SK-N-SH (cell line): ENCODE results near the gene MAN2C1. TPM values are rescaled to one million over a fixed set of nuclear protein-coding genes. Genes with fewer than 3 reads are reported as not detected.

Source experiments
- CTCF ChIA-PET: fragments of 300-600, 350-600 bp; formaldehyde crosslinking; extraction: SDS; loops from one replicate; lab custom pipeline; 2021; lab: Yijun Ruan, JAX
- POLR2A ChIA-PET: fragments of 350-600 bp; sonication (Branson Sonifier 250); formaldehyde crosslinking; extraction: SDS; loops from one replicate; lab custom pipeline; 2020; ENCODE audit warnings: antibody characterized with exemption, inconsistent platforms; lab: Yijun Ruan, JAX
- DNase-seq: peaks from one replicate; pipeline ENCODE4 v3.0.0; 2012
- H2AFZ ChIP-seq: fragments of 200-600 bp; sonication (generic); 2 replicates; pipeline ENCODE4 v1.8.1; 2016; ENCODE audit warnings: antibody characterized with exemption, mild to moderate bottlenecking, low read depth
- H3F3A ChIP-seq: fragments of 200-600 bp; sonication (generic); replicated peaks from 2 replicates; pipeline ENCODE3; 2016; ENCODE audit warnings: antibody characterized with exemption, mild to moderate bottlenecking; ENCODE audit not compliant: insufficient read depth
- H3K27ac ChIP-seq, 2 experiments: fragments of 200-500 bp in 1 of 2; fragments of 200-600 bp in 1 of 2; sonication (Bioruptor generic) in 1 of 2; sonication (generic), shearing (Covaris generic) in 1 of 2; 2 replicates each; pipeline versions ENCODE4 v1.5.1 to v1.6.1; 2014 to 2016; ENCODE audit warnings: low read depth in 2 of 2, inconsistent platforms in 1 of 2, low read length in 1 of 2, mild to moderate bottlenecking in 1 of 2, mixed read lengths in 1 of 2
- H3K27me3 ChIP-seq: fragments of 200-600 bp; sonication (generic), shearing (Covaris generic); 2 replicates; pipeline ENCODE4 v1.6.1; 2016; ENCODE audit warnings: mixed run types; ENCODE audit not compliant: insufficient read depth
- H3K36me3 ChIP-seq, 2 experiments: fragments of 200-500 bp in 1 of 2; fragments of 200-600 bp in 1 of 2; sonication (Bioruptor generic) in 1 of 2; sonication (generic) in 1 of 2; replicated peaks in 1 of 2; 2 replicates each; pipeline versions ENCODE3 to v1.5.1; 2014 to 2016; ENCODE audit warnings: low read length in 1 of 2, mild to moderate bottlenecking in 1 of 2; ENCODE audit not compliant: insufficient read depth in 2 of 2, control insufficient read depth in 1 of 2
- H3K4me1 ChIP-seq, 2 experiments: fragments of 200-500 bp in 1 of 2; fragments of 200-600 bp in 1 of 2; sonication (Bioruptor generic) in 1 of 2; sonication (generic), shearing (Covaris generic) in 1 of 2; 2 replicates each; pipeline versions ENCODE4 v1.5.1 to v1.6.1; 2014 to 2016; ENCODE audit warnings: low read depth in 1 of 2, low read length in 1 of 2, mixed run types in 1 of 2; ENCODE audit not compliant: insufficient read depth in 2 of 2, control insufficient read depth in 1 of 2
- H3K4me2 ChIP-seq: fragments of 200-600 bp; sonication (generic), shearing (Covaris generic); 2 replicates; pipeline ENCODE4 v1.6.1; 2017; ENCODE audit warnings: mixed run types
- H3K4me3 ChIP-seq, 2 experiments: fragments of 200-500 bp in 1 of 2; fragments of 200-600 bp in 1 of 2; sonication (Bioruptor generic) in 1 of 2; sonication (generic), shearing (Covaris generic) in 1 of 2; 2 replicates each; pipeline versions ENCODE4 v1.5.1 to v1.8.1; 2014 to 2016; ENCODE audit warnings: low read depth in 2 of 2, inconsistent platforms in 1 of 2, low read length in 1 of 2, mild to moderate bottlenecking in 1 of 2, mixed read lengths in 1 of 2, moderate library complexity in 1 of 2
- H3K79me2 ChIP-seq: fragments of 200-600 bp; sonication (generic); 2 replicates; pipeline ENCODE4 v1.8.1; 2017; ENCODE audit warnings: mild to moderate bottlenecking; ENCODE audit not compliant: insufficient read depth
- H3K9ac ChIP-seq: fragments of 200-600 bp; sonication (generic); 2 replicates; pipeline ENCODE4 v1.6.1; 2017; ENCODE audit warnings: mixed run types
- H3K9me2 ChIP-seq: fragments of 200-600 bp; sonication (generic); 2 replicates; pipeline ENCODE4 v1.6.1; 2017; ENCODE audit warnings: mixed run types
- H3K9me3 ChIP-seq: fragments of 200-600 bp; sonication (generic); 2 replicates; pipeline ENCODE4 v1.6.1; 2017; ENCODE audit warnings: mixed run types, mild to moderate bottlenecking, moderate library complexity
- H4K20me1 ChIP-seq: fragments of 200-600 bp; sonication (generic); 2 replicates; pipeline ENCODE4 v1.6.1; 2017; ENCODE audit warnings: mild to moderate bottlenecking, mixed run types; ENCODE audit not compliant: insufficient read depth
- CHD2 ChIP-seq: fragments of 150-350 bp; IDR thresholded peaks from 2 replicates; pipeline ENCODE4 v1.6.1; 2018; ENCODE audit warnings: low read length; ENCODE audit not compliant: partially characterized antibody
- EP300 ChIP-seq, 2 experiments: IDR thresholded peaks; 2 replicates each; pipeline versions ENCODE4 v1.4.0 to v1.6.1; 2012; ENCODE audit warnings: borderline replicate concordance in 1 of 2, low read depth in 1 of 2, low read length in 1 of 2
- EZH2phosphoT487 ChIP-seq: fragments of 200-600 bp; sonication (generic); IDR thresholded peaks from 2 replicates; pipeline ENCODE4 v1.6.1; 2017; ENCODE audit warnings: low read depth, mixed run types, mild to moderate bottlenecking, antibody characterized with exemption, moderate library complexity, borderline replicate concordance
- IRF3 ChIP-seq: fragments of 150-350 bp; IDR thresholded peaks from 2 replicates; pipeline ENCODE4 v1.6.1; 2016; ENCODE audit warnings: mild to moderate bottlenecking, low read depth, low read length
- JUND ChIP-seq: IDR thresholded peaks from 2 replicates; pipeline ENCODE4 v1.4.0; 2012
- MEF2A ChIP-seq: IDR thresholded peaks from 2 replicates; pipeline ENCODE4 v1.4.0; 2012; ENCODE audit warnings: low read depth, borderline replicate concordance
- NFIC ChIP-seq: IDR thresholded peaks from 2 replicates; pipeline ENCODE4 v1.4.0; 2012; ENCODE audit warnings: borderline replicate concordance
- NRF1 ChIP-seq: IDR thresholded peaks from 2 replicates; pipeline ENCODE4 v1.6.1; 2012; ENCODE audit warnings: low read depth, mild to moderate bottlenecking, low read length
- POLR2AphosphoS5 ChIP-seq: IDR thresholded peaks from 2 replicates; pipeline ENCODE4 v1.6.1; 2012; ENCODE audit warnings: low read depth, low read length
- RAD21 ChIP-seq: IDR thresholded peaks from 2 replicates; pipeline ENCODE4 v1.6.1; 2012; ENCODE audit warnings: mild to moderate bottlenecking, low read length
- RFX5 ChIP-seq: IDR thresholded peaks from 2 replicates; pipeline ENCODE4 v1.6.1; 2012; ENCODE audit warnings: mild to moderate bottlenecking, improper control_type of control experiment, low read length
- SIN3A ChIP-seq: IDR thresholded peaks from 2 replicates; pipeline ENCODE4 v1.6.1; 2012; ENCODE audit warnings: low read depth, mild to moderate bottlenecking, low read length, moderate library complexity, borderline replicate concordance
- TAF1 ChIP-seq: IDR thresholded peaks from 2 replicates; pipeline ENCODE4 v1.6.1; 2012; ENCODE audit warnings: low read depth, mild to moderate bottlenecking, low read length, moderate library complexity, borderline replicate concordance
- TEAD4 ChIP-seq: IDR thresholded peaks from 2 replicates; pipeline ENCODE4 v1.4.0; 2012; ENCODE audit warnings: mild to moderate bottlenecking, borderline replicate concordance; ENCODE audit not compliant: insufficient read depth
- USF1 ChIP-seq: IDR thresholded peaks from 2 replicates; pipeline ENCODE4 v1.4.0; 2012; ENCODE audit warnings: low read depth, borderline replicate concordance
- WGBS: methylation state at CpG from one replicate; pipeline ENCODE4 v1.1.6; 2017; ENCODE audit warnings: low lambda C conversion rate; 5-methylcytosine and 5-hydroxymethylcytosine counted together
- polyA plus RNA-seq, 3 experiments: library from polyadenylated mRNA; depleted of rRNA; stranded (reverse); fragments of >200 nt; gene quantifications; 2 replicates each; pipeline ENCODE4 v1.2.3, GENCODE V29; 2012
- TF ChIP-seq, protein P1 (sequence below): fragments of 150-350 bp; IDR thresholded peaks from 2 replicates; pipeline ENCODE4 v1.6.1; 2017; ENCODE audit warnings: antibody characterized with exemption, low read length, low read depth, borderline replicate concordance
- TF ChIP-seq, protein P2 (sequence below): IDR thresholded peaks from 2 replicates; pipeline ENCODE4 v1.4.0; 2012; ENCODE audit warnings: low read depth, borderline replicate concordance
- TF ChIP-seq, protein P3 (sequence below): IDR thresholded peaks from 2 replicates; pipeline ENCODE4; 2012

MAN2C1 gene
- polyA plus RNA-seq, 1 of the 3 experiments (the other 2 are of a cell fraction): 132 TPM

DNA sequence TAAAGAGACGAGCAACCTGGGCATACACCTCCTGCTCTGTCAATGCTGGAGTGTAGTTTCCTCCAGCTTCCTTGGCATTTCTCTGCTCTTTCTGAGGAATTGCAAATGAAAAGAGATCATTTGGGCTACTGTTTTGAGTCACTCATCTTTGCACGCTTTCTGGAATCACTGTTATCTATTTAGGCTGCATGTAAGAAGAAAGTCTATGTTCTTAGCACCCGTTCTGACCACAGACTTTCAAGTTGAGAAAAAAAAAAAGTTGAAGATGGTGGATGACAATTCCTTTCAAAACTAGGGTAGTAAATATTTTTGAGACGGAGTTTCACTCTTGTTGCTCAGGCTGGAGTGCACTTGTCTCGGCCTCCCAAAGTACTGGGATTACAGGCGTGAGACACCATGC lies 41.8 kb upstream of the MAN2C1 start (continued):
- TF ChIP-seq IRF3 (no peak), TEAD4 (no peak), NFIC (no peak), JUND (no peak), MEF2A (no peak), NRF1 (no peak), RFX5 (no peak), SIN3A (no peak), TAF1 (no peak), EP300 (IDR thresholded peaks at IDR 0.05; ENCODE audit: borderline replicate concordance in 1 of 2, low read depth in 1 of 2, low read length in 1 of 2) (no peak)

DNA sequence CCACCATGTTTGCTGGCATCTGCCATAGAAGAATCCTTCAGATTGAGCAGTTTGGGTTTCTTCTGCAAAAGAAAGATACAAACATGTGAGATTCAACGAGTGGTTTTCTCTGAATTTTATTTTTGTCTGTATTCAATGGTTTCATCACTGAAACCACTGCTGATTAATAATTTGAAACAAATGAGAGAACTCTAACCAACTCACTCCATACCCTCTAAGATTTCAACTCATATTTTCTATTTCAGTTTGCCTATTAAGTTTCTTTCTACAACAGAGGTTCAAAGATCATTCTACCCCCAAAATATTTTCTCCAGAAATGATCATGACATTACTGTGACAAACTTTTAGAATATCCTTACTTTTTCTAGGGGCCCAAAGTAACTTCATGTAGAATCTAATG lies 38.7 kb upstream of the MAN2C1 start:
- no peak overlapping the region for H3K4me2 ChIP-seq
- H3K27me3 ChIP-seq: no peaks in the 10 kb centered on the region
- H3K4me3 ChIP-seq: no peak overlapping the region
- H3K27ac ChIP-seq: no peak overlapping the region
- H3F3A ChIP-seq: peaks cover 3% of the 10 kb centered on the region
- CTCF ChIA-PET: no interaction called here
- no peak overlapping the region for H3K9ac ChIP-seq
- no peaks in the 10 kb centered on the region for H3K9me3 ChIP-seq
- H3K79me2 ChIP-seq: peaks cover 46% of the 10 kb centered on the region; the same call in 1 of the 2 replicates
- TF ChIP-seq NFIC: no peak
- TF ChIP-seq, protein P1, sequence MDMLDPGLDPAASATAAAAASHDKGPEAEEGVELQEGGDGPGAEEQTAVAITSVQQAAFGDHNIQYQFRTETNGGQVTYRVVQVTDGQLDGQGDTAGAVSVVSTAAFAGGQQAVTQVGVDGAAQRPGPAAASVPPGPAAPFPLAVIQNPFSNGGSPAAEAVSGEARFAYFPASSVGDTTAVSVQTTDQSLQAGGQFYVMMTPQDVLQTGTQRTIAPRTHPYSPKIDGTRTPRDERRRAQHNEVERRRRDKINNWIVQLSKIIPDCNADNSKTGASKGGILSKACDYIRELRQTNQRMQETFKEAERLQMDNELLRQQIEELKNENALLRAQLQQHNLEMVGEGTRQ: no peak
- TF ChIP-seq EZH2phosphoT487: no peak
- H4K20me1 ChIP-seq: no peaks in the 10 kb centered on the region
- H2AFZ ChIP-seq: no peak overlapping the region
- H3K9me2 ChIP-seq: no peaks in the 10 kb centered on the region
- WGBS: 90% methylated on average over 1 of the region's 1 CpG
- DNase-seq: no peak
- H3K36me3 ChIP-seq: peaks cover 56 to 88% of the 10 kb centered on the region in 2 experiments
- H3K4me1 ChIP-seq: no peaks in the 10 kb centered on the region
- POLR2A ChIA-PET: no interaction called here

GRCh38 chr15:75403892-75404291 lies 35.5 kb upstream of the MAN2C1 start:
- CTCF ChIA-PET: no interaction called here
- Histone ChIP-seq H2AFZ (no peak overlapping the region), H3K9me2 (no peaks in the 10 kb centered on the region), H4K20me1 (no peaks in the 10 kb centered on the region), H3K36me3 (peaks cover 54 to 79% of the 10 kb centered on the region in 2 experiments), H3K79me2 (peaks cover 55% of the 10 kb centered on the region; the same call in 1 of the 2 replicates), H3K27me3 (no peaks in the 10 kb centered on the region), H3K4me3 (no peak overlapping the region), H3K9me3 (no peaks in the 10 kb centered on the region), H3K27ac (no peak overlapping the region), H3K4me1 (no peaks in the 10 kb centered on the region), H3K4me2 (no peak overlapping the region), H3F3A (peaks cover 3% of the 10 kb centered on the region), H3K9ac (no peak overlapping the region)
- WGBS: 98% methylated on average over 2 of the region's 2 CpGs
- no peak for DNase-seq
- TF ChIP-seq RFX5: no peak
- TF ChIP-seq CHD2: no peak
- TF ChIP-seq NRF1: no peak
- TF ChIP-seq, protein P2, sequence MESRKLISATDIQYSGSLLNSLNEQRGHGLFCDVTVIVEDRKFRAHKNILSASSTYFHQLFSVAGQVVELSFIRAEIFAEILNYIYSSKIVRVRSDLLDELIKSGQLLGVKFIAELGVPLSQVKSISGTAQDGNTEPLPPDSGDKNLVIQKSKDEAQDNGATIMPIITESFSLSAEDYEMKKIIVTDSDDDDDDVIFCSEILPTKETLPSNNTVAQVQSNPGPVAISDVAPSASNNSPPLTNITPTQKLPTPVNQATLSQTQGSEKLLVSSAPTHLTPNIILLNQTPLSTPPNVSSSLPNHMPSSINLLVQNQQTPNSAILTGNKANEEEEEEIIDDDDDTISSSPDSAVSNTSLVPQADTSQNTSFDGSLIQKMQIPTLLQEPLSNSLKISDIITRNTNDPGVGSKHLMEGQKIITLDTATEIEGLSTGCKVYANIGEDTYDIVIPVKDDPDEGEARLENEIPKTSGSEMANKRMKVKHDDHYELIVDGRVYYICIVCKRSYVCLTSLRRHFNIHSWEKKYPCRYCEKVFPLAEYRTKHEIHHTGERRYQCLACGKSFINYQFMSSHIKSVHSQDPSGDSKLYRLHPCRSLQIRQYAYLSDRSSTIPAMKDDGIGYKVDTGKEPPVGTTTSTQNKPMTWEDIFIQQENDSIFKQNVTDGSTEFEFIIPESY: no peak
- TF ChIP-seq POLR2AphosphoS5: no peak
- TF ChIP-seq, protein P1: no peak
- TF ChIP-seq, protein P3, sequence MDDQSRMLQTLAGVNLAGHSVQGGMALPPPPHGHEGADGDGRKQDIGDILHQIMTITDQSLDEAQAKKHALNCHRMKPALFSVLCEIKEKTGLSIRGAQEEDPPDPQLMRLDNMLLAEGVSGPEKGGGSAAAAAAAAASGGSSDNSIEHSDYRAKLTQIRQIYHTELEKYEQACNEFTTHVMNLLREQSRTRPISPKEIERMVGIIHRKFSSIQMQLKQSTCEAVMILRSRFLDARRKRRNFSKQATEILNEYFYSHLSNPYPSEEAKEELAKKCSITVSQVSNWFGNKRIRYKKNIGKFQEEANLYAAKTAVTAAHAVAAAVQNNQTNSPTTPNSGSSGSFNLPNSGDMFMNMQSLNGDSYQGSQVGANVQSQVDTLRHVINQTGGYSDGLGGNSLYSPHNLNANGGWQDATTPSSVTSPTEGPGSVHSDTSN: no peak
- no peak for TF ChIP-seq USF1
- TF ChIP-seq RAD21: no peak
- TF ChIP-seq EP300 (IDR thresholded peaks at IDR 0.05; ENCODE audit: borderline replicate concordance in 1 of 2, low read depth in 1 of 2, low read length in 1 of 2): no peak
- POLR2A ChIA-PET: no interaction called here
